Liver (tissue), 9 donors: ENCODE measurements around the gene CEP135. TPM values are rescaled to one million over a fixed set of nuclear protein-coding genes. Genes with fewer than 3 reads are reported as not detected.

Experiments used
- DNase-seq: peaks from one replicate; pipeline ENCODE4 v3.0.0-alpha.2; 2017; ENCODE audit warnings: low spot score
- H3K27ac ChIP-seq, 2 donors: one replicate each; pipeline ENCODE4 v1.7.0; 2013; ENCODE audit warnings: inconsistent platforms in 2 of 2, low read length in 2 of 2, control low read depth in 1 of 2, low read depth in 1 of 2, mild to moderate bottlenecking in 1 of 2
- H3K27me3 ChIP-seq, 4 donors: one replicate each; pipeline versions ENCODE4 v1.6.1 to v1.7.0; 2013; ENCODE audit warnings: low read length in 3 of 4, inconsistent platforms in 1 of 4, mild to moderate bottlenecking in 1 of 4, moderate library complexity in 1 of 4; ENCODE audit not compliant: control insufficient read depth in 4 of 4, insufficient read depth in 4 of 4
- H3K36me3 ChIP-seq, 4 donors: one replicate each; pipeline versions ENCODE4 v1.6.1 to v1.7.0; 2013; ENCODE audit warnings: low read length in 3 of 4, mild to moderate bottlenecking in 3 of 4, low read depth in 1 of 4, moderate library complexity in 1 of 4; ENCODE audit not compliant: control insufficient read depth in 4 of 4, insufficient read depth in 3 of 4
- H3K4me1 ChIP-seq, 4 donors: one replicate each; pipeline versions ENCODE4 v1.6.1 to v1.7.0; 2013; ENCODE audit warnings: low read length in 3 of 4, mild to moderate bottlenecking in 3 of 4, moderate library complexity in 1 of 4; ENCODE audit not compliant: control insufficient read depth in 4 of 4, insufficient read depth in 4 of 4
- H3K4me3 ChIP-seq, 3 donors: one replicate each; pipeline versions ENCODE4 v1.6.1 to v1.7.0; 2013; ENCODE audit warnings: low read length in 3 of 3, control low read depth in 1 of 3, low read depth in 1 of 3, mild to moderate bottlenecking in 1 of 3
- H3K9ac ChIP-seq, 2 donors: one replicate each; pipeline ENCODE4 v1.7.0; 2013; ENCODE audit warnings: low read length in 2 of 2, mild to moderate bottlenecking in 2 of 2, moderate library complexity in 2 of 2, control low read depth in 1 of 2, low read depth in 1 of 2
- H3K9me3 ChIP-seq, 4 donors: one replicate each; pipeline versions ENCODE4 v1.6.1 to v1.7.0; 2013; ENCODE audit warnings: low read length in 3 of 4; ENCODE audit not compliant: control insufficient read depth in 4 of 4
- EGR1 ChIP-seq, 2 donors: IDR thresholded peaks; 2 replicates each; pipeline ENCODE4 v1.6.1; 2016 to 2018; ENCODE audit warnings: antibody characterized with exemption in 2 of 2, low read depth in 2 of 2
- FOXA2 ChIP-seq: IDR thresholded peaks from 2 replicates; pipeline ENCODE4 v1.6.1; 2016; ENCODE audit warnings: antibody characterized with exemption
- GABPA ChIP-seq, 2 donors: IDR thresholded peaks in 1 of 2; conservative IDR thresholded peaks in 1 of 2; 2 replicates each; pipeline ENCODE4 v1.6.1; 2016; ENCODE audit warnings: antibody characterized with exemption in 2 of 2, mild to moderate bottlenecking in 1 of 2, moderate library complexity in 1 of 2
- HNF4A ChIP-seq, 2 donors: conservative IDR thresholded peaks; 2 replicates each; pipeline ENCODE4 v1.6.1; 2016; ENCODE audit warnings: antibody characterized with exemption in 2 of 2, mild to moderate bottlenecking in 2 of 2
- JUND ChIP-seq, 2 donors: IDR thresholded peaks; 2 replicates each; pipeline ENCODE4 v1.6.1; 2016; ENCODE audit warnings: antibody characterized with exemption in 2 of 2
- NR2F2 ChIP-seq: IDR thresholded peaks from 2 replicates; pipeline ENCODE4 v1.6.1; 2016; ENCODE audit warnings: antibody characterized with exemption
- RAD21 ChIP-seq, 2 donors: IDR thresholded peaks; 2 replicates each; pipeline ENCODE4 v1.6.1; 2016; ENCODE audit warnings: antibody characterized with exemption in 2 of 2, mild to moderate bottlenecking in 2 of 2
- RXRA ChIP-seq, 2 donors: IDR thresholded peaks; 2 replicates each; pipeline ENCODE4 v1.6.1; 2017 to 2018; ENCODE audit warnings: antibody characterized with exemption in 2 of 2, mild to moderate bottlenecking in 1 of 2
- SP1 ChIP-seq: IDR thresholded peaks from 2 replicates; pipeline ENCODE4 v1.6.1; 2018; ENCODE audit warnings: antibody characterized with exemption, mild to moderate bottlenecking
- TAF1 ChIP-seq: conservative IDR thresholded peaks from 2 replicates; pipeline ENCODE4 v1.6.1; 2016; ENCODE audit warnings: antibody characterized with exemption, mild to moderate bottlenecking
- YY1 ChIP-seq: IDR thresholded peaks from 2 replicates; pipeline ENCODE4 v1.6.1; 2016; ENCODE audit warnings: antibody characterized with exemption, mild to moderate bottlenecking
- WGBS: extraction: QIAGEN DNeasy Blood & Tissue Kit; methylation state at CpG from one replicate; pipeline ENCODE4 v1.1.7; 2013; 5-methylcytosine and 5-hydroxymethylcytosine counted together
- polyA plus RNA-seq, 2 donors: library from polyadenylated mRNA; stranded (reverse) in 1 of 2; unstranded in 1 of 2; fragments of 200-250 nt in 1 of 2; fragments of >200 nt in 1 of 2; fragmentation: Nextera tagmentation in 1 of 2; extraction: Ambion mirVana in 1 of 2; gene quantifications; one replicate each; pipeline versions ENCODE4 v1.2.1 to v1.2.3, GENCODE V29; 2013 to 2015
- total RNA-seq, 2 donors: library from RNA; depleted of rRNA; stranded (reverse); fragments of >200 nt; gene quantifications; one replicate each; pipeline ENCODE4 v1.2.3, GENCODE V29; 2014
- TF ChIP-seq, protein P1 (sequence below): fragments of 150-350 bp; IDR thresholded peaks from 2 replicates; pipeline ENCODE4 v1.5.1; 2017; ENCODE audit warnings: improper control_type of control experiment, low read depth, low read length; ENCODE audit not compliant: missing input control
- TF ChIP-seq, protein P2 (sequence below): IDR thresholded peaks from 2 replicates; pipeline ENCODE4 v1.6.1; 2016; ENCODE audit warnings: antibody characterized with exemption
- TF ChIP-seq, protein P3 (sequence below): IDR thresholded peaks from 2 replicates; pipeline ENCODE4 v1.6.1; 2016; ENCODE audit warnings: antibody characterized with exemption
- donor health status: healthy.
- donor health status: healthy.
- donor health status: healthy.
- donor health status: healthy.
- donor health status: healthy.

CEP135 gene
- total and polyA plus RNA-seq, 4 donors: 0.47 to 9.8 (median 1.9) TPM

DNA sequence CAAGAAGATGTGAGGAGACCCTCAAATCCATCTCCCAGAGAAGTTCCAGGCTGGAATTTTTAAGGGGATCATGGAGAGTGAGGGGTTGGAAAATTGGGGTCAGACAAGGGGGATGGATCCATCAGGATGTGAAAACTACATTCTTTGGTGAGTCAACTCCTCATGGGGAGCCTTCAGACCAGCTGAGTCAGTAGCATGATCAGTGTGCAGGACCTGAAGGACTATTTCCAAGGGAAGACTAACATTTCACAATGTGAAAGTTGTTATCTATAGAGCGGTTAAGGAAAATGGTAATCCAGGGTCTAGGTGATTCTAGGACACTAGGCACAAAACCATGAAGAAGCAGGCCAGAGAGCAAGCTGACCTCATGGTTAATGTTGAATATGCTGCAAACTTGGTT, 38.6 kb upstream of the CEP135 start:
- Histone ChIP-seq H3K27me3 (no peaks in the 10 kb centered on the region), H3K9ac (no peak overlapping the region), H3K4me3 (no peak overlapping the region), H3K9me3 (no peaks in the 10 kb centered on the region), H3K36me3 (peaks cover 0 to 3% (median 1%) of the 10 kb centered on the region in 4 donors), H3K4me1 (peaks cover 0 to 3% (median 0%) of the 10 kb centered on the region in 4 donors), H3K27ac (no peak overlapping the region)
- 98% methylated on average over 1 of the region's 1 CpG for WGBS
- TF ChIP-seq, protein P1, sequence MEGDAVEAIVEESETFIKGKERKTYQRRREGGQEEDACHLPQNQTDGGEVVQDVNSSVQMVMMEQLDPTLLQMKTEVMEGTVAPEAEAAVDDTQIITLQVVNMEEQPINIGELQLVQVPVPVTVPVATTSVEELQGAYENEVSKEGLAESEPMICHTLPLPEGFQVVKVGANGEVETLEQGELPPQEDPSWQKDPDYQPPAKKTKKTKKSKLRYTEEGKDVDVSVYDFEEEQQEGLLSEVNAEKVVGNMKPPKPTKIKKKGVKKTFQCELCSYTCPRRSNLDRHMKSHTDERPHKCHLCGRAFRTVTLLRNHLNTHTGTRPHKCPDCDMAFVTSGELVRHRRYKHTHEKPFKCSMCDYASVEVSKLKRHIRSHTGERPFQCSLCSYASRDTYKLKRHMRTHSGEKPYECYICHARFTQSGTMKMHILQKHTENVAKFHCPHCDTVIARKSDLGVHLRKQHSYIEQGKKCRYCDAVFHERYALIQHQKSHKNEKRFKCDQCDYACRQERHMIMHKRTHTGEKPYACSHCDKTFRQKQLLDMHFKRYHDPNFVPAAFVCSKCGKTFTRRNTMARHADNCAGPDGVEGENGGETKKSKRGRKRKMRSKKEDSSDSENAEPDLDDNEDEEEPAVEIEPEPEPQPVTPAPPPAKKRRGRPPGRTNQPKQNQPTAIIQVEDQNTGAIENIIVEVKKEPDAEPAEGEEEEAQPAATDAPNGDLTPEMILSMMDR: no peak
- no peak for TF ChIP-seq SP1
- no peak for TF ChIP-seq HNF4A (conservative IDR thresholded peaks at IDR 0.05)
- TF ChIP-seq, protein P2, sequence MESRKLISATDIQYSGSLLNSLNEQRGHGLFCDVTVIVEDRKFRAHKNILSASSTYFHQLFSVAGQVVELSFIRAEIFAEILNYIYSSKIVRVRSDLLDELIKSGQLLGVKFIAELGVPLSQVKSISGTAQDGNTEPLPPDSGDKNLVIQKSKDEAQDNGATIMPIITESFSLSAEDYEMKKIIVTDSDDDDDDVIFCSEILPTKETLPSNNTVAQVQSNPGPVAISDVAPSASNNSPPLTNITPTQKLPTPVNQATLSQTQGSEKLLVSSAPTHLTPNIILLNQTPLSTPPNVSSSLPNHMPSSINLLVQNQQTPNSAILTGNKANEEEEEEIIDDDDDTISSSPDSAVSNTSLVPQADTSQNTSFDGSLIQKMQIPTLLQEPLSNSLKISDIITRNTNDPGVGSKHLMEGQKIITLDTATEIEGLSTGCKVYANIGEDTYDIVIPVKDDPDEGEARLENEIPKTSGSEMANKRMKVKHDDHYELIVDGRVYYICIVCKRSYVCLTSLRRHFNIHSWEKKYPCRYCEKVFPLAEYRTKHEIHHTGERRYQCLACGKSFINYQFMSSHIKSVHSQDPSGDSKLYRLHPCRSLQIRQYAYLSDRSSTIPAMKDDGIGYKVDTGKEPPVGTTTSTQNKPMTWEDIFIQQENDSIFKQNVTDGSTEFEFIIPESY: no peak
- no peak for TF ChIP-seq GABPA (IDR thresholded peaks at IDR 0.05 in 1 of 2, conservative IDR thresholded peaks at IDR 0.05 in 1 of 2)
- TF ChIP-seq RXRA (IDR thresholded peaks at IDR 0.05): no peak
- no peak for TF ChIP-seq NR2F2
- TF ChIP-seq RAD21 (IDR thresholded peaks at IDR 0.05): no peak
- no peak for TF ChIP-seq FOXA2
- no peak for TF ChIP-seq EGR1 (IDR thresholded peaks at IDR 0.05; ENCODE audit: low read depth in 2 of 2)
- no peak for TF ChIP-seq JUND (IDR thresholded peaks at IDR 0.05)
- DNase-seq: no peak

DNA sequence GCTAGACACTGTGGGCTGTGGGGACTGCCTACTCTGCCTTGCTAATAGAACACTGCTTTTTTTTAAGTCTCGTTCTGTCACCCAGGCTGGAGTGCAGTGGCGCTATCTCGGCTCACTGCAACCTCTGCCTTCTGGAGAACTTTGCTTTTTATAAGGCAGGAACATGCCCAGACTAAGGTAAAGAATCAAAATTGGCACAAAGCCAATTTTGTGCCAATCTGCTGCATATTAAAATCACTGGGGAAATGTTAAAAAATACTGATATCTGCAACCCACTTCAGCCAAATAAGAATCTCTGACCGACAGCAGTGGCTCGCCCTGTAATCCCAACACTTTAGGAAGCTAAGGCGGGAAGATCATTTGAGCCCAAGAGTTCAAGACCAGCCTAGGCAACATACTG, 36.5 kb upstream of the CEP135 start:
- Histone ChIP-seq H3K9me3 (no peaks in the 10 kb centered on the region), H3K4me1 (peaks cover 0 to 3% (median 0%) of the 10 kb centered on the region in 4 donors), H3K36me3 (no peaks in the 10 kb centered on the region), H3K27ac (no peak overlapping the region), H3K27me3 (no peaks in the 10 kb centered on the region), H3K4me3 (no peak overlapping the region), H3K9ac (no peak overlapping the region)
- no peak for DNase-seq
- WGBS: 89% methylated on average over 6 of the region's 6 CpGs
- TF ChIP-seq SP1 (no peak), YY1 (no peak), TAF1 (no peak), FOXA2 (no peak), EGR1 (IDR thresholded peaks at IDR 0.05; ENCODE audit: low read depth in 2 of 2) (no peak)
- TF ChIP-seq, protein P3, sequence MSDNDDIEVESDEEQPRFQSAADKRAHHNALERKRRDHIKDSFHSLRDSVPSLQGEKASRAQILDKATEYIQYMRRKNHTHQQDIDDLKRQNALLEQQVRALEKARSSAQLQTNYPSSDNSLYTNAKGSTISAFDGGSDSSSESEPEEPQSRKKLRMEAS: no peak
- TF ChIP-seq, protein P1: no peak
